Measurements from ENCODE around the gene ATG7. TPM values are rescaled to one million over a fixed set of nuclear protein-coding genes. Genes with fewer than 3 reads are reported as not detected.

ATG7 gene
- total RNA-seq, 1 experiment from 2014 or later = 56.1 TPM

GRCh38 chr3:11544412-11545181 lies 272.4 kb downstream of the ATG7 start:
- POLR2A ChIA-PET (ENCODE audit: unreplicated experiment) = no interaction called here
- no peak overlapping the region for H3K4me3 ChIP-seq
- TF ChIP-seq EZH2 (IDR thresholded peaks at IDR 0.05; ENCODE audit: low read depth) = no peak
- TF ChIP-seq CTCF (conservative IDR thresholded peaks at IDR 0.05) = no peak
- no peaks in the 10 kb centered on the region for H3K79me2 ChIP-seq (ENCODE audit: low read depth)
- intact Hi-C loops (cut with micrococcal nuclease; ENCODE audit: unreplicated experiment) = loop anchor here (5.0 kb wide), 1 partner anchor 98 kb away; the partner anchor contains the start of gene VGLL4
- H3K9me3 ChIP-seq (ENCODE audit: insufficient read depth, low read depth) = no peaks in the 10 kb centered on the region
- H3K9me2 ChIP-seq (ENCODE audit: insufficient read depth) = no peaks in the 10 kb centered on the region
- H2AFZ ChIP-seq = no peak overlapping the region
- H4K20me1 ChIP-seq (ENCODE audit: insufficient read depth) = 0 out of 2 replicates have a peak, but pooled peaks cover 10% of the 10 kb centered on the region
- no peaks in the 10 kb centered on the region for H3K4me1 ChIP-seq (replicated peaks; ENCODE audit: insufficient read depth)
- no peak overlapping the region for H3K4me2 ChIP-seq
- no peaks in the 10 kb centered on the region for H3K36me3 ChIP-seq (ENCODE audit: low read depth)
- CTCF ChIA-PET = no interaction called here
- no peak overlapping the region for H3K27ac ChIP-seq
- H3K27me3 ChIP-seq (ENCODE audit: insufficient read depth, low read depth) = no peaks in the 10 kb centered on the region
- peak in 1 of 2 experiments; percentile 29 for DNase-seq
- BruUV-seq (replicated peaks) = no TSS peak
- peaks cover 14% of the 10 kb centered on the region for H3F3A ChIP-seq (ENCODE audit: insufficient read depth, low read depth)

GRCh38 chr3:11545186-11545851 lies 273.1 kb downstream of the ATG7 start:
- H3K27me3 ChIP-seq (ENCODE audit: insufficient read depth, low read depth) = no peaks in the 10 kb centered on the region
- no peak overlapping the region for H3K4me2 ChIP-seq
- no peak overlapping the region for H3K4me3 ChIP-seq
- no peaks in the 10 kb centered on the region for H3K79me2 ChIP-seq (ENCODE audit: low read depth)
- no peaks in the 10 kb centered on the region for H3K36me3 ChIP-seq (ENCODE audit: low read depth)
- no peaks in the 10 kb centered on the region for H3K9me3 ChIP-seq (ENCODE audit: insufficient read depth, low read depth)
- DNase-seq = no peak
- POLR2A ChIA-PET (ENCODE audit: unreplicated experiment) = no interaction called here
- H3K9me2 ChIP-seq (ENCODE audit: insufficient read depth) = no peaks in the 10 kb centered on the region
- no peak overlapping the region for H3K27ac ChIP-seq
- peaks cover 15% of the 10 kb centered on the region for H3F3A ChIP-seq (ENCODE audit: insufficient read depth, low read depth)
- H2AFZ ChIP-seq = no peak overlapping the region
- peaks cover 13% of the 10 kb centered on the region; the same call in 1 of the 2 replicates for H4K20me1 ChIP-seq (ENCODE audit: insufficient read depth)
- CTCF ChIA-PET = no interaction called here
- H3K4me1 ChIP-seq (replicated peaks; ENCODE audit: insufficient read depth) = no peaks in the 10 kb centered on the region
- intact Hi-C loops (cut with micrococcal nuclease; ENCODE audit: unreplicated experiment) = loop anchor here (5.0 kb wide), 1 partner anchor 97 kb away; the partner anchor contains the start of gene VGLL4
- no TSS peak for BruUV-seq (replicated peaks)
- no peak for TF ChIP-seq CTCF (conservative IDR thresholded peaks at IDR 0.05)
- no peak for TF ChIP-seq EZH2 (IDR thresholded peaks at IDR 0.05; ENCODE audit: low read depth)

- H3K27ac ChIP-seq = no peak overlapping the region
- H3K9me2 ChIP-seq (ENCODE audit: insufficient read depth) = no peaks in the 10 kb centered on the region
- POLR2A ChIA-PET (ENCODE audit: unreplicated experiment) = no interaction called here
- H3K4me3 ChIP-seq = no peak overlapping the region
- no peaks in the 10 kb centered on the region for H3K36me3 ChIP-seq (ENCODE audit: low read depth)
- CTCF ChIA-PET = no interaction called here
- no peak overlapping the region for H2AFZ ChIP-seq
- no peaks in the 10 kb centered on the region for H3K9me3 ChIP-seq (ENCODE audit: insufficient read depth, low read depth)
- peaks cover 11% of the 10 kb centered on the region; the same call in 1 of the 2 replicates for H4K20me1 ChIP-seq (ENCODE audit: insufficient read depth)
- H3F3A ChIP-seq (ENCODE audit: insufficient read depth, low read depth) = peaks cover 15% of the 10 kb centered on the region
- H3K79me2 ChIP-seq (ENCODE audit: low read depth) = no peaks in the 10 kb centered on the region
- DNase-seq = no peak
- intact Hi-C loops (cut with micrococcal nuclease; ENCODE audit: unreplicated experiment) = loop anchor here (5.0 kb wide), 1 partner anchor 96 kb away; the partner anchor contains the start of gene VGLL4
- H3K4me2 ChIP-seq = no peak overlapping the region
- no peaks in the 10 kb centered on the region for H3K27me3 ChIP-seq (ENCODE audit: insufficient read depth, low read depth)
- no peaks in the 10 kb centered on the region for H3K4me1 ChIP-seq (replicated peaks; ENCODE audit: insufficient read depth)
- TF ChIP-seq EZH2 (IDR thresholded peaks at IDR 0.05; ENCODE audit: low read depth) (no peak), CTCF (conservative IDR thresholded peaks at IDR 0.05) (no peak)
- BruUV-seq (replicated peaks) = no TSS peak
Observed at GRCh38 chr3:11546657-11547302, 274.6 kb downstream of the ATG7 start.

Data from PC-9 (cell line).